ENCODE measurements around the gene NR2F1.

The NR2F1 gene

GRCh38 chr5:93609762-93610161 is 26.7 kb downstream of the NR2F1 start:
- no peak for TF ChIP-seq CTCF (conservative IDR thresholded peaks at IDR 0.05; ENCODE audit: low read depth, low read length)
- no peak for DNase-seq (ENCODE audit: low read depth)
- H3K4me3 ChIP-seq (ENCODE audit: low read length): no peak overlapping the region

- no peak for DNase-seq (ENCODE audit: low read depth)
- H3K4me3 ChIP-seq (ENCODE audit: low read length): no peak overlapping the region
- TF ChIP-seq CTCF (conservative IDR thresholded peaks at IDR 0.05; ENCODE audit: low read depth, low read length): no peak
These were observed 27.7 kb downstream of the NR2F1 start for GRCh38 chr5:93610581-93611272.

GRCh38 chr5:93611273-93611975 is 28.4 kb downstream of the NR2F1 start:
- H3K4me3 ChIP-seq (ENCODE audit: low read length): peak overlapping the region; percentile 36
- DNase-seq (ENCODE audit: low read depth): no peak
- no peak for TF ChIP-seq CTCF (conservative IDR thresholded peaks at IDR 0.05; ENCODE audit: low read depth, low read length)

- no peak for DNase-seq (ENCODE audit: low read depth)
- TF ChIP-seq CTCF (conservative IDR thresholded peaks at IDR 0.05; ENCODE audit: low read depth, low read length): no peak
- H3K4me3 ChIP-seq (ENCODE audit: low read length): peak overlapping the region; percentile 36
These were observed 29.2 kb downstream of the NR2F1 start for GRCh38 chr5:93611976-93612854.

GRCh38 chr5:93612855-93613243 is 29.8 kb downstream of the NR2F1 start:
- no peak for DNase-seq (ENCODE audit: low read depth)
- TF ChIP-seq CTCF (conservative IDR thresholded peaks at IDR 0.05; ENCODE audit: low read depth, low read length): no peak
- H3K4me3 ChIP-seq (ENCODE audit: low read length): peak overlapping the region; percentile 2

GRCh38 chr5:93616538-93617174 is 33.6 kb downstream of the NR2F1 start:
- no peak for DNase-seq (ENCODE audit: low read depth)
- TF ChIP-seq CTCF (conservative IDR thresholded peaks at IDR 0.05; ENCODE audit: low read depth, low read length): no peak
- H3K4me3 ChIP-seq (ENCODE audit: low read length): no peak overlapping the region

Measured in retinal pigment epithelial cell (primary cell).